Gastroesophageal sphincter (tissue), 4 donors: ENCODE data around the gene SPACA5. TPM values are rescaled to one million over a fixed set of nuclear protein-coding genes. Genes with fewer than 3 reads are reported as not detected.
"Not testable (repeated sequence)": the region's sequence is repeated elsewhere in the genome, so short reads cannot be mapped to it uniquely, and the experiment has no call there.

Experiments
- ATAC-seq: fragments of 150-250 bp; one replicate; pipeline ENCODE4 v1.9.1; 2016; ENCODE audit warnings: mild to moderate bottlenecking, moderate library complexity
- H3K27ac ChIP-seq, 4 donors: fragments of 200-600 bp; sonication (generic) in 3 of 4; 1 replicate in 3 of 4; 2 replicates in 1 of 4; pipeline ENCODE4 v1.5.1; 2016 to 2019
- H3K27me3 ChIP-seq: fragments of 200-600 bp; sonication (generic); one replicate; pipeline ENCODE4 v1.5.1; 2019
- H3K36me3 ChIP-seq, 2 donors: fragments of 200-600 bp; sonication (generic); one replicate each; pipeline ENCODE4 v1.5.1; 2019; ENCODE audit warnings: control low read depth in 1 of 2
- H3K4me1 ChIP-seq, 3 donors: fragments of 200-600 bp; sonication (generic); 1 replicate in 2 of 3; 2 replicates in 1 of 3; pipeline ENCODE4 v1.5.1; 2016 to 2019; ENCODE audit warnings: control low read depth in 2 of 3
- H3K4me3 ChIP-seq, 2 donors: fragments of 200-600 bp; sonication (generic); one replicate each; pipeline ENCODE4 v1.5.1; 2019; ENCODE audit warnings: mild to moderate bottlenecking in 1 of 2, moderate library complexity in 1 of 2
- H3K9me3 ChIP-seq, 3 donors: fragments of 200-600 bp; sonication (generic); one replicate each; pipeline ENCODE4 v1.5.1; 2017 to 2019; ENCODE audit warnings: control low read depth in 2 of 3
- EP300 ChIP-seq: sonication (generic); formaldehyde crosslinking; IDR thresholded peaks from one replicate; pipeline ENCODE4 v1.6.1; 2017; ENCODE audit warnings: antibody characterized with exemption, mild to moderate bottlenecking
- POLR2A ChIP-seq, 2 donors: fragments of 450-650 bp; IDR thresholded peaks; one replicate each; pipeline ENCODE4 v1.6.1; 2017; ENCODE audit warnings: antibody characterized with exemption in 2 of 2, mild to moderate bottlenecking in 2 of 2, moderate library complexity in 1 of 2
- POLR2AphosphoS5 ChIP-seq: sonication (generic); formaldehyde crosslinking; IDR thresholded peaks from one replicate; pipeline ENCODE4 v1.6.1; 2017; ENCODE audit warnings: antibody characterized with exemption
- WGBS, 2 donors: methylation state at CpG; one replicate each; pipeline ENCODE4 v1.1.5; 2018; ENCODE audit warnings: low coverage in 1 of 2; 5-methylcytosine and 5-hydroxymethylcytosine counted together
- total RNA-seq, 4 donors: library from RNA; depleted of rRNA; stranded (reverse); fragments of >200 nt; gene quantifications; one replicate each; pipeline ENCODE4 v1.1.0, GENCODE V29; 2016
- TF ChIP-seq, protein P1 (sequence below), 4 experiments: fragments of 200-600 bp in 2 of 4; fragments of 450-650 bp in 2 of 4; sonication (generic) in 1 of 4; IDR thresholded peaks; one replicate each; pipeline ENCODE4 v1.5.1; 2017 to 2019; ENCODE audit warnings: antibody characterized with exemption in 4 of 4, mild to moderate bottlenecking in 2 of 4, moderate library complexity in 2 of 4

SPACA5 gene
- total RNA-seq, 4 donors from 2014 or later = not detected

GRCh38 chrX:48028091-48028490, 21.3 kb downstream of the SPACA5 start:
- Histone ChIP-seq H3K4me3 (no peak overlapping the region), H3K27me3 (no peaks in the 10 kb centered on the region), H3K9me3 (no peaks in the 10 kb centered on the region), H3K27ac (no peak overlapping the region), H3K36me3 (no peaks in the 10 kb centered on the region), H3K4me1 (peaks cover 0 to 14% (median 0%) of the 10 kb centered on the region in 3 donors)
- TF ChIP-seq EP300 (no peak), POLR2A (IDR thresholded peaks at IDR 0.05) (no peak), POLR2AphosphoS5 (no peak)
- TF ChIP-seq, protein P1, sequence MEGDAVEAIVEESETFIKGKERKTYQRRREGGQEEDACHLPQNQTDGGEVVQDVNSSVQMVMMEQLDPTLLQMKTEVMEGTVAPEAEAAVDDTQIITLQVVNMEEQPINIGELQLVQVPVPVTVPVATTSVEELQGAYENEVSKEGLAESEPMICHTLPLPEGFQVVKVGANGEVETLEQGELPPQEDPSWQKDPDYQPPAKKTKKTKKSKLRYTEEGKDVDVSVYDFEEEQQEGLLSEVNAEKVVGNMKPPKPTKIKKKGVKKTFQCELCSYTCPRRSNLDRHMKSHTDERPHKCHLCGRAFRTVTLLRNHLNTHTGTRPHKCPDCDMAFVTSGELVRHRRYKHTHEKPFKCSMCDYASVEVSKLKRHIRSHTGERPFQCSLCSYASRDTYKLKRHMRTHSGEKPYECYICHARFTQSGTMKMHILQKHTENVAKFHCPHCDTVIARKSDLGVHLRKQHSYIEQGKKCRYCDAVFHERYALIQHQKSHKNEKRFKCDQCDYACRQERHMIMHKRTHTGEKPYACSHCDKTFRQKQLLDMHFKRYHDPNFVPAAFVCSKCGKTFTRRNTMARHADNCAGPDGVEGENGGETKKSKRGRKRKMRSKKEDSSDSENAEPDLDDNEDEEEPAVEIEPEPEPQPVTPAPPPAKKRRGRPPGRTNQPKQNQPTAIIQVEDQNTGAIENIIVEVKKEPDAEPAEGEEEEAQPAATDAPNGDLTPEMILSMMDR (IDR thresholded peaks at IDR 0.05) = no peak
- WGBS, 2 donors = 95% methylated on average over 3 of the region's 8 CpGs; no CpG with 5 or more reads in 1 of the 2 donors
- no peak for ATAC-seq

DNA sequence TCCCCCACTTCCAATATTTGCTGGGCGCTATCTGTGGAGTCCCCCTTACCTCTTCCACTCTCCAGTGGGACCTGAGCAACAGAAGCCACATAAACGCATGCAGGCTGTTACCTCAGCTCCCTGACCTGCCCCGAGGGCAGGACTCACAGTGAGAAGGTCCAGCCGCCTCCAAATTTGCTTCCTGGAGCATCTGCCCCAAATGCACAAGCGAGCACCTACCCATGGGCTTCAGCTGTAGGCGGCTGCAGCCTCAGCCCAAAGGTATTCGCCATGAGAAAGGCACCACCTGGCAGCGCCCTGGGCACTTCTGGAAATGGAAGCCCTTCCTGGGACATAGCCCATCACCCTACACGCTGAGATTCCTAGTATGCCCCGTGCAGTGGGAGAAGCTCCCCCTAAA, 23.4 kb downstream of the SPACA5 start:
- Histone ChIP-seq H3K36me3 (no peaks in the 10 kb centered on the region), H3K4me1 (peaks cover 0 to 13% (median 0%) of the 10 kb centered on the region in 3 donors), H3K9me3 (no peaks in the 10 kb centered on the region), H3K27ac (no peak overlapping the region), H3K27me3 (no peaks in the 10 kb centered on the region), H3K4me3 (no peak overlapping the region)
- no peak for ATAC-seq
- TF ChIP-seq, protein P1 (IDR thresholded peaks at IDR 0.05) = no peak
- TF ChIP-seq POLR2AphosphoS5 (no peak), POLR2A (IDR thresholded peaks at IDR 0.05) (no peak), EP300 (no peak)
- 88% methylated on average over 3 of the region's 10 CpGs; no CpG with 5 or more reads in 1 of the 2 donors for WGBS, 2 donors

DNA sequence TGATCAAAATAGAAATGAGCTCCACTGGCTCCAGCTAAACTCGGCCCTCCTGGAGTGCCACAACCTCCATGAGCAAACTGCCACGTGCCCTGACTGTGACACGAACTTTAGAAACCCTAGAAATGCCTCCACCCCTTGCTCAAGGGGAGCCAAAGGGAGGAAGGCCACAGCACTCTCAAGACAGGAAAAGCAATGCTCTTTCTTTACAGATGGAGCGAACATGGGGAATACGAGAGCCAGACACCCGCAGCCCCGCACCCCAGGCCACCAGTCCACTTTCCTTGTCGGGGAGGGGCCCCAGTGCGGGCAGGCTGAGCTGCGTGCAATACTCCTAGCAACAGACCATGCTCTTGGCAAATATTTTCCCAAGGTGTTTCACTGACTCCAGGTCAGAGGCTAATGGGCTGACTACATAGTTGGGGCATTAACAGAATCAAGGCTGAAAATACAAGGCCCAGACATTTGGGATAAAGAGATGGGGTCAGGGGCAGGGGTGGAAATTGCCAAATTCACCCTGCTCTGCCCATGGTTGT, 23.9 kb downstream of the SPACA5 start:
- H3K27ac ChIP-seq, ATAC-seq, H3K4me3 ChIP-seq, H3K4me1 ChIP-seq, H3K27me3 ChIP-seq, H3K36me3 ChIP-seq, H3K9me3 ChIP-seq: not testable (repeated sequence)
- no CpG with 5 or more reads among the region's 10 CpGs for WGBS, 2 donors

GRCh38 chrX:48035891-48036290, 29.1 kb downstream of the SPACA5 start:
- no peak overlapping the region for H3K4me3 ChIP-seq
- no peak for TF ChIP-seq POLR2A (IDR thresholded peaks at IDR 0.05)
- TF ChIP-seq POLR2AphosphoS5 = no peak
- TF ChIP-seq, protein P1 (IDR thresholded peaks at IDR 0.05) = no peak
- no peak for TF ChIP-seq EP300
- H3K4me1 ChIP-seq = no peaks in the 10 kb centered on the region
- no peak for ATAC-seq
- 54 to 69% methylated on average over 4 of the region's 4 CpGs for WGBS, 2 donors
- H3K27me3 ChIP-seq = no peaks in the 10 kb centered on the region
- no peak overlapping the region for H3K27ac ChIP-seq
- H3K9me3 ChIP-seq = no peaks in the 10 kb centered on the region
- no peaks in the 10 kb centered on the region for H3K36me3 ChIP-seq

GRCh38 chrX:48043056-48043455, 36.3 kb downstream of the SPACA5 start:
- no peaks in the 10 kb centered on the region for H3K9me3 ChIP-seq
- no peaks in the 10 kb centered on the region for H3K4me1 ChIP-seq
- no peak for ATAC-seq
- H3K27me3 ChIP-seq = no peaks in the 10 kb centered on the region
- no peak for TF ChIP-seq EP300
- WGBS, 2 donors = 43 to 64% methylated on average over 1 to 3 of the region's 4 CpGs
- H3K27ac ChIP-seq = no peak overlapping the region
- H3K4me3 ChIP-seq = no peak overlapping the region
- H3K36me3 ChIP-seq = no peaks in the 10 kb centered on the region

GRCh38 chrX:48045410-48046311, 38.9 kb downstream of the SPACA5 start:
- peak; percentile 67 for ATAC-seq
- Histone ChIP-seq H3K27me3 (no peaks in the 10 kb centered on the region), H3K27ac (peak overlapping the region in 2 of 4 donors; percentile 37 to 58), H3K9me3 (no peaks in the 10 kb centered on the region), H3K4me3 (no peak overlapping the region), H3K36me3 (no peaks in the 10 kb centered on the region), H3K4me1 (no peaks in the 10 kb centered on the region)
- TF ChIP-seq EP300 = no peak
- TF ChIP-seq, protein P1 (IDR thresholded peaks at IDR 0.05) = no peak
- TF ChIP-seq POLR2A (IDR thresholded peaks at IDR 0.05) = no peak
- TF ChIP-seq POLR2AphosphoS5 = no peak
- WGBS, 2 donors = 16 to 69% methylated on average over 3 to 5 of the region's 8 CpGs
